Activated effector memory CD4-positive, alpha-beta T cell treated with Interleukin-2 at 50 U/mL for 16 hours (primary cell): Measurements from ENCODE around the gene NUTM2B.
"Not testable (repeated sequence)": the region's sequence is repeated elsewhere in the genome, so short reads cannot be mapped to it uniquely, and the experiment has no call there.

Experiments used
- DNase-seq: peaks from one replicate; pipeline ENCODE4 v3.0.0-alpha.2; 2020

NUTM2B gene

DNA sequence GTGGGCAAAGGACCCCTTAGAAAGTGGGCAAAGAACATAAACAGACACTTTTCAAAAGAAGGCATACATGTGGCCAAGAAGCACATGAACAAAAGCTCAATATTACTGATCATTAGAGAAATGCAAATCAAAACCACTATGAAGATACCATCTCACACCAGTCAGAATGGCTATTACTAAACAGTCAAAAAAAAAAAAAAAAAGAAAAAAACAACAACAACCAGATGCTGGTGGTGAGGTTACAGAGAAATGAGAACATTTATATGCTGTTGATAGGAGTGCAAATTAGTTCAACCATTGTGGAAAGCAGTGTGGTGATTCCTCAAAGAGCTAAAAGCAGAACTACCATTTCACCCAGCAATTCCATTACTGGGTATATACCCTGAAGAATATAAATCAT is 50.6 kb downstream of the NUTM2B start:
- DNase-seq: not testable (repeated sequence)

DNA sequence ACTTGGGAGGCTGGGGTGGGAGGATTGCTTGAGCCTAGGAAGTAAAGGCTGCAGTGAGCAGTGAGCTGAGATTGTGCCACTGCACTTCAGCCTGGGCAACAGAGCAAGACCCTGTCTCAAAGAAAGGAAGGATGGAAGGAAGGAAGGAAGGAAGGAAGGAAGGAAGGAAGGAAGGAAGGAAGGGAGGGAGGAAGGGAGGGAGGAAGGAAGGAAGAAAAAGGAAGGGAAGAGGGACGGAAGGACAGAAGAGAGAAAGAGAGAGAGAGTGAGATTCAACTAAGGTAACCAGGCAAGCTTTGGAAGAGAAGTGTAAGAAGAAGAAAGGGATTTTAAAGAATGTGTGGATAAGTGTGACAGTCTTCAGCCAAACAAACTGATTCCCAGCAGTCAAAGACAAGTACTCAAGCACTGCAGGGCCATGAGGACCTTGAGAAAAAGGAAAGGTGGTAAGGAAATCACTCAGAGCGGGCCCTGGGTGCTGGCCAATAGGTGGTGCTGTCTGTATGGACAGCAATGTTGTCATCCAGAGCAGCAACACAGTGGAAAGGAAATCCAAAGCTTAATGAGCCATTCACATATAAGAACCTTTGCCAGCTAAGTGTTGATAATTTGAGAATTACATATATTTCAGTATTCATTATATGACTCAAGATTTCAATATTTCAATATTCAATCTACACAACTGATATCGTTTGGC is 55.4 kb downstream of the NUTM2B start:
- not testable (repeated sequence) for DNase-seq
